Upper lobe of right lung (tissue), 1 donor: ENCODE measurements around the gene BRD3OS. TPM values are rescaled to one million over a fixed set of nuclear protein-coding genes. Genes with fewer than 3 reads are reported as not detected.

Experiments used
- ATAC-seq: fragments of 200-7000 bp; cut with Tn5 transposase; one replicate; pipeline ENCODE4 v1.9.1; 2020; ENCODE audit warnings: mild to moderate bottlenecking, moderate library complexity
- DNase-seq: peaks from one replicate; pipeline ENCODE4 v3.0.0-alpha.2; 2020
- H3K27ac ChIP-seq: fragments of 200-600 bp; one replicate; pipeline ENCODE4 v1.8.0; 2022
- H3K27me3 ChIP-seq: fragments of 200-600 bp; one replicate; pipeline ENCODE4 v1.8.0; 2022; ENCODE audit warnings: mild to moderate bottlenecking
- H3K36me3 ChIP-seq: fragments of 200-600 bp; one replicate; pipeline ENCODE4 v1.8.0; 2022
- H3K4me1 ChIP-seq: fragments of 200-600 bp; one replicate; pipeline ENCODE4 v1.8.0; 2022
- H3K4me3 ChIP-seq: fragments of 200-600 bp; one replicate; pipeline ENCODE4 v1.8.0; 2022; ENCODE audit warnings: mild to moderate bottlenecking
- H3K9me3 ChIP-seq: fragments of 200-600 bp; one replicate; pipeline ENCODE4 v1.8.0; 2022
- intact Hi-C: fragments of 100-400 bp; cut with DNase I; formaldehyde crosslinking; loops from one replicate; pipeline ENCODE4 v1.11.0; 2022
- total RNA-seq: library from RNA; stranded (reverse); fragmentation: NEBNext Ultra II Directional; extraction: Animal tissue kit (Norgen Biotek cat#: 25700); gene quantifications from one replicate; pipeline ENCODE4 v1.2.1, GENCODE V29; 2021
- TF ChIP-seq, protein P1 (sequence below): fragments of 200-600 bp; IDR thresholded peaks from one replicate; pipeline ENCODE4 v1.8.0; 2022; ENCODE audit warnings: antibody characterized with exemption
- donor health status: DM: no; HTN: yes; CAD: no; lungs with severe emphysema.

Gene BRD3OS
- total RNA-seq, 1 donor from 2014 or later = 10.7 TPM

DNA sequence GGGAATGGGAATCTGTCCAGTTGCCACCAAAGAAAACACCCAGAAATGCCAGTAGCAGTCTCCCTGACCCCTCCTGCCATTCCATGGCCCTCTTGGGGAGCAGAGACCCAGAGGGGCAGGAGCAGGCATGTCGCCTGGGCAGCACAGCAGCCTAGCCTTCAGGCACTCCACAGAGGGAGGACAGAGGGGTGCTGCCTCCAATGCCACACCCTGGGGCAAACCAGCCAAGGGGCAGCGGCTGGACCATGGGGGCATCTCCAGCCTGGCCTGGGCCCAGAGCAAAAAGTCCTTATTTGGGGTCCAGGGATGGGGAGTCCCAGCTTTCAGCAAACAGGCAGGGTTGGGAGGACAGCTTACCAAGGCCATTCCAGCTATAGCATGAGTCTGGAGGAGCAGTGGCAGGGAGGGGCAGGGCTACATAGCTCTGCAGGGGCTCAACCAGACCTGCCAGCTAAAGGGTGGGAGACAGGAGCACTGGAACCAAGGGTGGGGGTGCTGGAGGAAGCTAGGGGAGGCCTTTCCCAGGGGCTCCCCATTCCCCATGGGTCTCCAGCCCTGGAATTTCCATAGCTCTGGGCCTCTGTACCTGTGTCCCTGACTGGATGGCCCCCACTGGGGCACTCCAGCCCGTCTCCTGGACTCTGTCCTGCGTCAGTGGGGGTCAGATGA is 35.9 kb downstream of the BRD3OS start:
- Histone ChIP-seq H3K4me1 (peaks cover 82% of the 10 kb centered on the region), H3K27ac (no peak overlapping the region), H3K36me3 (no peaks in the 10 kb centered on the region), H3K27me3 (no peaks in the 10 kb centered on the region), H3K4me3 (no peak overlapping the region), H3K9me3 (no peaks in the 10 kb centered on the region)
- DNase-seq (peak; percentile 50), ATAC-seq (no peak)
- intact Hi-C loops = no loop called here
- TF ChIP-seq, protein P1, sequence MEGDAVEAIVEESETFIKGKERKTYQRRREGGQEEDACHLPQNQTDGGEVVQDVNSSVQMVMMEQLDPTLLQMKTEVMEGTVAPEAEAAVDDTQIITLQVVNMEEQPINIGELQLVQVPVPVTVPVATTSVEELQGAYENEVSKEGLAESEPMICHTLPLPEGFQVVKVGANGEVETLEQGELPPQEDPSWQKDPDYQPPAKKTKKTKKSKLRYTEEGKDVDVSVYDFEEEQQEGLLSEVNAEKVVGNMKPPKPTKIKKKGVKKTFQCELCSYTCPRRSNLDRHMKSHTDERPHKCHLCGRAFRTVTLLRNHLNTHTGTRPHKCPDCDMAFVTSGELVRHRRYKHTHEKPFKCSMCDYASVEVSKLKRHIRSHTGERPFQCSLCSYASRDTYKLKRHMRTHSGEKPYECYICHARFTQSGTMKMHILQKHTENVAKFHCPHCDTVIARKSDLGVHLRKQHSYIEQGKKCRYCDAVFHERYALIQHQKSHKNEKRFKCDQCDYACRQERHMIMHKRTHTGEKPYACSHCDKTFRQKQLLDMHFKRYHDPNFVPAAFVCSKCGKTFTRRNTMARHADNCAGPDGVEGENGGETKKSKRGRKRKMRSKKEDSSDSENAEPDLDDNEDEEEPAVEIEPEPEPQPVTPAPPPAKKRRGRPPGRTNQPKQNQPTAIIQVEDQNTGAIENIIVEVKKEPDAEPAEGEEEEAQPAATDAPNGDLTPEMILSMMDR = no peak

DNA sequence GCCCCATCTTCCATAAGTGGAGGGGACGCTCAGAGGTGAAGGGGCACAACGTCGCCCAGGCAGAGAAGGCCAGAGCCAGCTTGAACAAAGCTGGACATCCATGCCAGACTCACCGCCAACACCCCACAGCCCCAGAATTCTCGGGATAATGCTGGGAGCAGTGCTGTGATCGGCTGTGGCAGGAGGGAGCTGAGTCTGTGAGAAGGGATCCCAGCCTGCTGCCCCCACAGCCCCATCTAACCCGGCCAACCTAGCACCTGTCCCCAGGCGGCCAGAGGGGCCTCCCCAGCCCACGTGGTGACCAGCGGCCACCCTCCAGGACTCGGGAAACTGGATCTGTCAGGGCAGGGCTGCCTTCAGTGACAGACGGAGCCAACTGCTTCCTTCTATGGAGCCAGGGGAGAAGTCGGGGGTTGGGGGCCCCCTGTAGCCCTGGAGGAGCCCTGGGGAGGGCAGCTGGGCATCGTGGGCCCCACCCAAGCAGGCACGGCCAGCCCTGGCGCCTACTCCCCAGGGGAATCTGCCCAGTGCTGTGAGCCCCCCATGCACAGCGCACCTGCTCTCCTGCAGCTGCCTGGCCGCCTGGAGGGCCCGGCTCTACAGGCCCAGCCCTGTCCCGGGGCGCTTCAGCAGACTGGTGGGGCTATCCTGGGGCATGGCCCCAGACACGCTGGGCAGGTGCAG is 36.5 kb downstream of the BRD3OS start:
- DNase-seq = peak; percentile 60
- intact Hi-C loops = no loop called here
- no peak overlapping the region for H3K4me3 ChIP-seq

DNA sequence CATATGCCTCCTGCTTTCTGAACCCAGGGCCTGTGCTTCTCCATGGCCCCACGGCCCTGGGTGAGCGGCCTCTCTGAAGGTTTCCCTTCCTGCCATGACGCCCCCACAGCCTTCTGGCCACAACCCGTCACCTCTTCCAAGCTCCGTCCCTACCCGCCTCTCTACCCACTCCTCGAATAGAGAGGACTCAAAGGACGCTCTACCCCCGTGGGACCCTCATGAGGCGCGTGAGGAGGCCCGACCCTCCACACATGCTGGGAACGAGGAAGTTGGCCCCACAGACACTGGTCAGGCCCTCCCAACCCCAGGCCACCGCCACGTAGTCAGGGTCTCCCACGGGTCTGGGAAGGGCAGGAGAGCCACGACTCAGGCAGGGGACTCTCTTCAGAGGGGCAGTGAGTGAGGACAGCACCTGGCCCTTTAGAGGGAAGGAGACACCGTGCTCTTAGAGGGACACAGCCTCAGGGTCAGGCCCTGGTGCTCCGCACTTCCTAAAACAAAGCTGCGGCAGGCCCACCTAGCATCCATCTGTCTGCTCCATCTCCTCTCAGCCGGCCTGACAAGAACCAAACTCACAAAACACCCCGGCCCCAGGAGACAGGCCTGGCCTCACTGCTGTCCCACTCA is 37.3 kb downstream of the BRD3OS start:
- Histone ChIP-seq H3K27ac (no peak overlapping the region), H3K4me1 (peaks cover 68% of the 10 kb centered on the region), H3K27me3 (no peaks in the 10 kb centered on the region), H3K9me3 (no peaks in the 10 kb centered on the region), H3K4me3 (no peak overlapping the region), H3K36me3 (no peaks in the 10 kb centered on the region)
- ATAC-seq (no peak), DNase-seq (peak; percentile 57)
- intact Hi-C loops = no loop called here
- TF ChIP-seq, protein P1 = no peak

More for the DNA sequence above, 36.5 kb downstream of the BRD3OS start:
- Histone ChIP-seq H3K9me3 (no peaks in the 10 kb centered on the region), H3K4me1 (peaks cover 75% of the 10 kb centered on the region), H3K27me3 (no peaks in the 10 kb centered on the region), H3K27ac (no peak overlapping the region), H3K36me3 (no peaks in the 10 kb centered on the region)
- TF ChIP-seq, protein P1 = no peak
- ATAC-seq = no peak

DNA sequence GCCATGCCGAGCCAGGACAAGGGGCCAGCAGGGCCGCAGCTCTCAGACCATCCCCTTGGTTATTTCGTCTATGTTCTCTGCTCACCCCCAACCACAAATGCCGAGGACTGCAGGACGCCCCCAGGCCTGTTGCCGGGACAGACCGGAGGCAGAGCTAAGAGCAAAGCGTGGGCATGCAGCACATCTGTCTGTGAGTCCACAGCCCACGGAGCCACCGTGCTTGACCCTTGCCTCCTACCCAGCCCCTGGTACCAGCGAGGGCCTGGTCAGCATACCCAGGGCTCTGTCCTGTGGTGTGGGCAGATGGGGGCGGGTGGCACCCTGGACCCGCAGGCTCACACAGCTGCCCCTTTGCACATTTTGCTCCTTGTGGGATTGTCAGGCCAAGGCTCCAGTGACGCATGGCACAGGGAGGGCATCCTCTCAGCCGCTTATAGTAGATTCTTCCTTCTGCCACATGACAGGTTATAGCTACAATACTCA is 37.8 kb downstream of the BRD3OS start:
- Histone ChIP-seq H3K4me1 (peaks cover 63% of the 10 kb centered on the region), H3K4me3 (no peak overlapping the region), H3K27me3 (no peaks in the 10 kb centered on the region), H3K27ac (no peak overlapping the region), H3K36me3 (no peaks in the 10 kb centered on the region), H3K9me3 (no peaks in the 10 kb centered on the region)
- DNase-seq (peak; percentile 62), ATAC-seq (no peak)
- TF ChIP-seq, protein P1 = no peak
- intact Hi-C loops = no loop called here

DNA sequence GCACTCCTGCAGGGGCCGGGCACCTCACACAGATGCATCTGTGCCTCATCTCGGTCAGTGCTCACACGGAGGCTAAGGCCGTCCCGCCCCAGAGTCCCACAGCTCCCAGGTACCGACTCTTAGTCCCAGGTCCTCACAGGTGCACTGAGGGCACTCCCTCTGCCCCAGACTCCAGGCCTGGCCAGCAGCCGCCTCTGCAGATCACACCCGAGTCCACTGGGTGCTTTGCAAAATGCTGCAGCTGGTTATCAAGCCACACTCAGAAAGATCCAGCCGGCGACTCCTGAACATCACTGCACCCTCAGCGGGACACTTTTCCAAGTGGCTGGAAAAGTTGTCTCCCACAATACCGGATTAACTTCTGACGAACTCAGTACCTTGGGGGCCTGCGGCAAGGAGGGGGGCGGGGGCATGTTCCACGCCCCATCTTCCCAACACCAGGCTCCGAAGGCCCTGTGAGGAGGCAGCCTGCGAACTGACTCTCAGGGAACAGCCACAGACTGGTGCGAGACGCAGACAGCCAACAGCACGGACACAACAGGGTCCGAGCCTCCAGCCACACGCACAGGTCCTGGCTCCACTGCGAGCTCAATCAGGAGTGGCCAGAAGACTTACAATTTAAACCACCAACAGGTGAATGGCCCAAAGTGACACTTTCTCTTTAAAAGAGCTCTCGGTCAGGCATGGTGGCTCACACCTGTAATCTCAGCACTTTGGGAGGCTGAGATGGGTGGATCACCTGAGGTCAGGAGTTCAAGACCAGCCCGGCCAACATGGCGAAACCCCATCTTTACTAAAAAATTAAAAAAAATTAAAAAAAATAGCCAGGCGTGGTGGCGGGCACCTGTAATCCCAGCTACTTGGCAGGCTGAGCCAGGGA is 38.5 kb downstream of the BRD3OS start:
- Histone ChIP-seq H3K36me3 (no peaks in the 10 kb centered on the region), H3K27ac (no peak overlapping the region), H3K4me1 (peaks cover 60% of the 10 kb centered on the region), H3K27me3 (no peaks in the 10 kb centered on the region), H3K4me3 (no peak overlapping the region), H3K9me3 (no peaks in the 10 kb centered on the region)
- intact Hi-C loops = no loop called here
- peak; percentile 50 for DNase-seq
- no peak for ATAC-seq
- TF ChIP-seq, protein P1 = no peak
